ENCODE measurements around the gene GALM. TPM values are rescaled to one million over a fixed set of nuclear protein-coding genes. Genes with fewer than 3 reads are reported as not detected.

GALM gene
- total and polyA plus RNA-seq, 2 donors (not counting 3 experiments of a cell fraction or from before 2014, with no cell fraction given), result 4.8 to 6.1 TPM

- H3K4me2 ChIP-seq (ENCODE audit: insufficient read depth, low read length), result no peak overlapping the region
- FAIRE-seq, result no peak
- no peak overlapping the region for H3K27ac ChIP-seq (ENCODE audit: insufficient read depth, low read depth, low read length)
Observed at GRCh38 chr2:38765149-38765548, 99.2 kb downstream of the GALM start.

More at GRCh38 chr2:38765149-38765548, 99.2 kb downstream of the GALM start:
- Histone ChIP-seq H3K4me3 (replicated peaks in 1 of 3; ENCODE audit: insufficient read depth in 1 of 3, low read depth in 1 of 3, low read length in 3 of 3) (no peak overlapping the region), H2AFZ (ENCODE audit: low read depth, low read length) (no peak overlapping the region), H3K9me3 (replicated peaks; ENCODE audit: control insufficient read depth, insufficient read depth, low read length) (no peaks in the 10 kb centered on the region), H3K27me3 (ENCODE audit: control insufficient read depth in 2 of 2, insufficient read depth in 2 of 2, low read length in 2 of 2) (no peaks in the 10 kb centered on the region), H4K20me1 (replicated peaks; ENCODE audit: control insufficient read depth, extremely low read depth, insufficient read depth, low read length) (no peaks in the 10 kb centered on the region), H3K79me2 (ENCODE audit: control insufficient read depth, insufficient read depth, low read length) (no peaks in the 10 kb centered on the region), H3K36me3 (ENCODE audit: control insufficient read depth in 2 of 2, extremely low read depth in 1 of 2, insufficient read depth in 2 of 2, low read length in 2 of 2) (no peaks in the 10 kb centered on the region), H3K4me1 (ENCODE audit: control insufficient read depth, extremely low read depth, insufficient read depth, low read length) (no peaks in the 10 kb centered on the region), H3K9me1 (replicated peaks; ENCODE audit: control insufficient read depth, extremely low read depth, insufficient read depth, low read length) (no peaks in the 10 kb centered on the region), H3K9ac (replicated peaks; ENCODE audit: extremely low read depth, insufficient read depth, low read length) (no peak overlapping the region)
- ChIA-PET POLR2A (interaction anchor here (0.6 kb wide), 1 partner anchor 14 kb away, joined by 5 read pairs; the partner anchor contains the start of gene SRSF7), CTCF (no interaction called here)
- intact Hi-C loops (cut with micrococcal nuclease), result no loop called here
- BruUV-seq (replicated peaks), result no TSS peak
- dilution Hi-C loops (cut with MboI; ENCODE audit: extremely low pct_ligation_motif_present, low sequenced_read_pairs), result no loop called here
- no peak for TF ChIP-seq FOS (IDR thresholded peaks at IDR 0.05; ENCODE audit: borderline replicate concordance, insufficient read depth, low read length)
- TF ChIP-seq JUN (IDR thresholded peaks at IDR 0.05; ENCODE audit: borderline replicate concordance, insufficient read depth, insufficient read length, low read depth), result no peak
- TF ChIP-seq, protein P1, sequence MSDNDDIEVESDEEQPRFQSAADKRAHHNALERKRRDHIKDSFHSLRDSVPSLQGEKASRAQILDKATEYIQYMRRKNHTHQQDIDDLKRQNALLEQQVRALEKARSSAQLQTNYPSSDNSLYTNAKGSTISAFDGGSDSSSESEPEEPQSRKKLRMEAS (IDR thresholded peaks at IDR 0.05; ENCODE audit: insufficient read depth, insufficient read length), result no peak
- no peak for TF ChIP-seq POLR2AphosphoS5 (IDR thresholded peaks at IDR 0.05; ENCODE audit: insufficient read depth, low read depth, low read length)
- TF ChIP-seq CTCF (IDR thresholded peaks at IDR 0.05; ENCODE audit: extremely low read depth in 1 of 2, insufficient read depth in 1 of 2, low read depth in 1 of 2, low read length in 2 of 2), result no peak
- no peak for TF ChIP-seq MYC (IDR thresholded peaks at IDR 0.05; ENCODE audit: low read depth, low read length)
- TF ChIP-seq POLR2A (IDR thresholded peaks at IDR 0.05; ENCODE audit: low read depth, low read length), result no peak
- no peak for TF ChIP-seq EZH2 (IDR thresholded peaks at IDR 0.05; ENCODE audit: borderline replicate concordance, low read depth, low read length, severe bottlenecking)
- no peak for TF ChIP-seq GATA2 (IDR thresholded peaks at IDR 0.05; ENCODE audit: insufficient read depth, insufficient read length, low read depth, low read length)
- no peak for DNase-seq (ENCODE audit: low read depth, low spot score)

All from endothelial cell of umbilical vein (primary cell).